Effector CD8-positive, alpha-beta T cell (primary cell): Measurements from ENCODE around the gene THRAP3.

Source experiments
- DNase-seq: peaks from one replicate; lab custom pipeline; 2025; lab: John Stamatoyannopoulos, UW

Gene THRAP3

GRCh38 chr1:36352910-36353878 lies 129.0 kb downstream of the THRAP3 start:
- DNase-seq, result no peak

GRCh38 chr1:36354486-36354885 lies 130.2 kb downstream of the THRAP3 start:
- DNase-seq, result no peak
